ENCODE results near the gene ORM2. TPM values are rescaled to one million over a fixed set of nuclear protein-coding genes. Genes with fewer than 3 reads are reported as not detected.

ORM2 gene
- polyA plus RNA-seq, 1 of the 3 experiments (the other 2 are of a cell fraction) = not detected

DNA sequence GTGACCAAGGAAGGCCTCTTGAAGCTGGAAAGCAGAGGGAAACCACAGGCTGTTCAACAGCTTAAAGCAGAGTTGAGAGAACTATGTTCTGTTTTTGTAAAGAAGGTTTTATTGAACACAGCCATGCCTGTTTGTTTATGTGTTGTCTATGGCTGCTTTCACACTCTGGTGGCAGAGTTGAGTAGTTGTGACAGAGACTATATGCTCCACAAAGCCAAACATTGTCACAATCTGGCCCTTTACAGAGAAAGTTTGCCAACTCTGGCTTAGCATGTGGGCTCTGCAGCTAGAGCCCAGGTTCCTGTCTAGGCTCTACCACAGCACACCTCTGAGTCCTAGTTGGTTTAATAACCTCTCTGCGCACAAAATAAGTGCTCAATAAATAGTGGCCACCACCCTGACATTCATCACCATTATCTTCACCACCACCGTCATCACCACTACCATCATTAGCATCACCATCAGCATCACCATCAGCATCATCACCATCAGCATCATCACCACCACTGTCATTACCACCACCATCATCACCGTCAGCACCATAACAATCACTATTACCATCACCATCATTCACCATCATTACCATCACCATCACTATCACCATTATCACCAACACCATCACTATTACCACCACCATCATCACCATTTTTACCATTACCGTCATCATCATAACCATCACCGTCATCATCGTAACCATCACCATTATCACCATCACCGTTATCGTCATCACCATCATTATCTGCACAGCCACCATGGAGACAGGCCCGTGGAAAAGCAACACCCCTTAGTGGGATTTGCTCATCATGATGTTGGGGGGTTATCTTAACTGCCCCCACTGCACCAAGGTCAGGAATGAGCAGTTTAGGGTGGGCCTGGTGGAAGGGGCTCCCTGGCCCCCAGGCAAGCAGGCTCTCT is 39.8 kb downstream of the ORM2 start:
- H3F3A ChIP-seq (replicated peaks; ENCODE audit: insufficient read depth) = peaks cover 3% of the 10 kb centered on the region
- DNase-seq = no peak
- no peaks in the 10 kb centered on the region for H3K36me3 ChIP-seq (replicated peaks in 1 of 2; ENCODE audit: control insufficient read depth in 1 of 2, insufficient read depth in 2 of 2, low read length in 1 of 2)
- no peak overlapping the region for H2AFZ ChIP-seq (ENCODE audit: low read depth)
- H3K4me2 ChIP-seq = no peak overlapping the region
- TF ChIP-seq EP300 (IDR thresholded peaks at IDR 0.05; ENCODE audit: borderline replicate concordance in 1 of 2, low read depth in 1 of 2, low read length in 1 of 2) = no peak
- TF ChIP-seq RFX5 (IDR thresholded peaks at IDR 0.05; ENCODE audit: low read length) = no peak
- TF ChIP-seq, protein P1, sequence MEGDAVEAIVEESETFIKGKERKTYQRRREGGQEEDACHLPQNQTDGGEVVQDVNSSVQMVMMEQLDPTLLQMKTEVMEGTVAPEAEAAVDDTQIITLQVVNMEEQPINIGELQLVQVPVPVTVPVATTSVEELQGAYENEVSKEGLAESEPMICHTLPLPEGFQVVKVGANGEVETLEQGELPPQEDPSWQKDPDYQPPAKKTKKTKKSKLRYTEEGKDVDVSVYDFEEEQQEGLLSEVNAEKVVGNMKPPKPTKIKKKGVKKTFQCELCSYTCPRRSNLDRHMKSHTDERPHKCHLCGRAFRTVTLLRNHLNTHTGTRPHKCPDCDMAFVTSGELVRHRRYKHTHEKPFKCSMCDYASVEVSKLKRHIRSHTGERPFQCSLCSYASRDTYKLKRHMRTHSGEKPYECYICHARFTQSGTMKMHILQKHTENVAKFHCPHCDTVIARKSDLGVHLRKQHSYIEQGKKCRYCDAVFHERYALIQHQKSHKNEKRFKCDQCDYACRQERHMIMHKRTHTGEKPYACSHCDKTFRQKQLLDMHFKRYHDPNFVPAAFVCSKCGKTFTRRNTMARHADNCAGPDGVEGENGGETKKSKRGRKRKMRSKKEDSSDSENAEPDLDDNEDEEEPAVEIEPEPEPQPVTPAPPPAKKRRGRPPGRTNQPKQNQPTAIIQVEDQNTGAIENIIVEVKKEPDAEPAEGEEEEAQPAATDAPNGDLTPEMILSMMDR (IDR thresholded peaks at IDR 0.05) = no peak
- TF ChIP-seq, protein P2, sequence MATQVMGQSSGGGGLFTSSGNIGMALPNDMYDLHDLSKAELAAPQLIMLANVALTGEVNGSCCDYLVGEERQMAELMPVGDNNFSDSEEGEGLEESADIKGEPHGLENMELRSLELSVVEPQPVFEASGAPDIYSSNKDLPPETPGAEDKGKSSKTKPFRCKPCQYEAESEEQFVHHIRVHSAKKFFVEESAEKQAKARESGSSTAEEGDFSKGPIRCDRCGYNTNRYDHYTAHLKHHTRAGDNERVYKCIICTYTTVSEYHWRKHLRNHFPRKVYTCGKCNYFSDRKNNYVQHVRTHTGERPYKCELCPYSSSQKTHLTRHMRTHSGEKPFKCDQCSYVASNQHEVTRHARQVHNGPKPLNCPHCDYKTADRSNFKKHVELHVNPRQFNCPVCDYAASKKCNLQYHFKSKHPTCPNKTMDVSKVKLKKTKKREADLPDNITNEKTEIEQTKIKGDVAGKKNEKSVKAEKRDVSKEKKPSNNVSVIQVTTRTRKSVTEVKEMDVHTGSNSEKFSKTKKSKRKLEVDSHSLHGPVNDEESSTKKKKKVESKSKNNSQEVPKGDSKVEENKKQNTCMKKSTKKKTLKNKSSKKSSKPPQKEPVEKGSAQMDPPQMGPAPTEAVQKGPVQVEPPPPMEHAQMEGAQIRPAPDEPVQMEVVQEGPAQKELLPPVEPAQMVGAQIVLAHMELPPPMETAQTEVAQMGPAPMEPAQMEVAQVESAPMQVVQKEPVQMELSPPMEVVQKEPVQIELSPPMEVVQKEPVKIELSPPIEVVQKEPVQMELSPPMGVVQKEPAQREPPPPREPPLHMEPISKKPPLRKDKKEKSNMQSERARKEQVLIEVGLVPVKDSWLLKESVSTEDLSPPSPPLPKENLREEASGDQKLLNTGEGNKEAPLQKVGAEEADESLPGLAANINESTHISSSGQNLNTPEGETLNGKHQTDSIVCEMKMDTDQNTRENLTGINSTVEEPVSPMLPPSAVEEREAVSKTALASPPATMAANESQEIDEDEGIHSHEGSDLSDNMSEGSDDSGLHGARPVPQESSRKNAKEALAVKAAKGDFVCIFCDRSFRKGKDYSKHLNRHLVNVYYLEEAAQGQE (IDR thresholded peaks at IDR 0.05; ENCODE audit: low read depth, low read length) = no peak
- no peak for TF ChIP-seq MEF2A (IDR thresholded peaks at IDR 0.05; ENCODE audit: borderline replicate concordance, low read depth)
- TF ChIP-seq RXRA (IDR thresholded peaks at IDR 0.05; ENCODE audit: borderline replicate concordance, low read depth) = no peak
- no peak for TF ChIP-seq CHD2 (IDR thresholded peaks at IDR 0.05; ENCODE audit: low read length, partially characterized antibody)
- TF ChIP-seq RCOR1 (IDR thresholded peaks at IDR 0.05; ENCODE audit: low read length) = no peak
- TF ChIP-seq YY1 (IDR thresholded peaks at IDR 0.05; ENCODE audit: low read depth) = no peak
- no peak for TF ChIP-seq EZH2phosphoT487 (IDR thresholded peaks at IDR 0.05; ENCODE audit: borderline replicate concordance, low read depth)
- no peak for TF ChIP-seq NFIC (IDR thresholded peaks at IDR 0.05; ENCODE audit: borderline replicate concordance)
- no peak for TF ChIP-seq SMC3 (IDR thresholded peaks at IDR 0.05; ENCODE audit: low read depth, low read length)
- H3K27me3 ChIP-seq (ENCODE audit: insufficient read depth) = no peaks in the 10 kb centered on the region
- no peak overlapping the region for H3K4me3 ChIP-seq (ENCODE audit: low read depth in 2 of 2, low read length in 1 of 2)
- ChIA-PET POLR2A (no interaction called here), CTCF (interaction anchor here (0.6 kb wide), 1 partner anchor 31 kb away, joined by 3 read pairs; no protein-coding TSS in a partner anchor)
- peaks cover 5 to 18% of the 10 kb centered on the region in 2 experiments; a peak in 2 of 4 replicates for H3K4me1 ChIP-seq (ENCODE audit: control insufficient read depth in 1 of 2, insufficient read depth in 2 of 2, low read depth in 1 of 2, low read length in 1 of 2)
- H4K20me1 ChIP-seq (ENCODE audit: insufficient read depth) = no peaks in the 10 kb centered on the region
- no peaks in the 10 kb centered on the region for H3K9me3 ChIP-seq
- no peak overlapping the region for H3K27ac ChIP-seq (ENCODE audit: low read depth in 2 of 2, low read length in 1 of 2)
- 95% methylated on average over 9 of the region's 9 CpGs for WGBS (ENCODE audit: low lambda C conversion rate)
- H3K79me2 ChIP-seq (ENCODE audit: insufficient read depth) = no peaks in the 10 kb centered on the region
- H3K9ac ChIP-seq = no peak overlapping the region
- H3K9me2 ChIP-seq = no peaks in the 10 kb centered on the region

Data from SK-N-SH (cell line).